ENCODE measurements around the gene WDFY2. TPM values are rescaled to one million over a fixed set of nuclear protein-coding genes. Genes with fewer than 3 reads are reported as not detected.
A peak's percentile ranks its signal among the peaks of the same experiment; 100 is the strongest.

The WDFY2 gene
- total and polyA plus RNA-seq, 2 of the 13 experiments (the other 11 are each of a cell fraction or from before 2014, with no cell fraction given), result 22.6 to 27.0 TPM

DNA sequence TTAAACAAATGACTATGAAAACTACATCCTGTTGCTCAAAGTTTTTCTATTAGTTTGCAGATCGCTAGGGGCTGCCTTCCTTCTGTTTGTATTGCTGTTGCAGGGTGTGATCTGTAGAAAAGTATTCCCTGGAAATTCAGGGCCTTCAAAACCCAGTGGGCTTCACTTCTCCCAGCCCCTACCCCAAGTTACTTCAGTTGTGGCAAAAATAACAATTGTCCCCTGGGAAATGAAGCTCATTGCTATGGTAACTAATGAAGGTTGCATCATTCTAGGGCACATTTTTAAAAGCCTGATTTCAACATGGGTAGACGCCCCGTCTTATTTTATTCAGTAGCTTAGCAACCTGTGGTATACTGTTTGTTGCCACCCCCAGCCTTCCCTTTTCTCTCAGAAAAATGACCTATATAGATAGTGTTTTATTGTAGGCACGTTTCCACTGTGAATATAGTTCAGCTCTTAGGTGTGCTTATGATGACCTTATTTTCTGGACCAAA lies 60.9 kb downstream of the WDFY2 start:
- DNase-seq (ENCODE audit: low spot score) (no peak), FAIRE-seq (no peak), ATAC-seq (peak; percentile 25)
- Histone ChIP-seq H3K9ac (ENCODE audit: insufficient read depth, low read depth, low read length) (no peak overlapping the region), H3K79me2 (ENCODE audit: insufficient read depth, low read length) (peaks cover 80% of the 10 kb centered on the region), H4K20me1 (ENCODE audit: insufficient read depth, low read length) (no peaks in the 10 kb centered on the region), H3K27me3 (ENCODE audit: control insufficient read depth in 1 of 2, insufficient read depth in 2 of 2, low read length in 2 of 2) (no peaks in the 10 kb centered on the region; a peak in 1 of 5 replicates), H3K27ac (ENCODE audit: extremely low read length, insufficient read depth, low read length) (peak overlapping the region; percentile 65), H3K4me1 (ENCODE audit: insufficient read depth, low read length) (peaks cover 58% of the 10 kb centered on the region), H2AFZ (ENCODE audit: low read length) (no peak overlapping the region), H3K4me3 (replicated peaks in 1 of 3; ENCODE audit: insufficient read depth in 1 of 3, low read depth in 2 of 3, low read length in 3 of 3) (no peak overlapping the region), H3K9me3 (ENCODE audit: low read length) (no peaks in the 10 kb centered on the region), H3K4me2 (ENCODE audit: low read depth, low read length) (no peak overlapping the region), H3K36me3 (replicated peaks in 1 of 2; ENCODE audit: control insufficient read depth in 1 of 2, insufficient read depth in 2 of 2, low read length in 2 of 2) (peaks cover 0 to 4% of the 10 kb centered on the region in 2 experiments; a peak in 1 of 5 replicates)
- in situ Hi-C loops (cut with HindIII; ENCODE audit: extremely low pct_ligation_motif_present, low pct_unique_long_range_greater_than_20kb) (no loop called here), intact Hi-C loops (cut with micrococcal nuclease; ENCODE audit: unreplicated experiment) (no loop called here)
- POLR2A ChIA-PET, result no interaction called here
- CTCF ChIA-PET (ENCODE audit: low intra/inter-chr PET ratio, low total read pairs), result no interaction called here
- no TSS peak for BruUV-seq (replicated peaks)
- 80% methylated on average over 4 of the region's 4 CpGs for WGBS (ENCODE audit: low lambda C conversion rate)
- no peak for TF ChIP-seq ZSCAN20 (CRISPR knock-in tag; IDR thresholded peaks at IDR 0.05; ENCODE audit: borderline replicate concordance)
- no peak for TF ChIP-seq ZNF432 (CRISPR knock-in tag; IDR thresholded peaks at IDR 0.05; ENCODE audit: borderline replicate concordance)
- TF ChIP-seq, protein P1, sequence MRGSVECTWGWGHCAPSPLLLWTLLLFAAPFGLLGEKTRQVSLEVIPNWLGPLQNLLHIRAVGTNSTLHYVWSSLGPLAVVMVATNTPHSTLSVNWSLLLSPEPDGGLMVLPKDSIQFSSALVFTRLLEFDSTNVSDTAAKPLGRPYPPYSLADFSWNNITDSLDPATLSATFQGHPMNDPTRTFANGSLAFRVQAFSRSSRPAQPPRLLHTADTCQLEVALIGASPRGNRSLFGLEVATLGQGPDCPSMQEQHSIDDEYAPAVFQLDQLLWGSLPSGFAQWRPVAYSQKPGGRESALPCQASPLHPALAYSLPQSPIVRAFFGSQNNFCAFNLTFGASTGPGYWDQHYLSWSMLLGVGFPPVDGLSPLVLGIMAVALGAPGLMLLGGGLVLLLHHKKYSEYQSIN (CRISPR knock-in tag; IDR thresholded peaks at IDR 0.05; ENCODE audit: borderline replicate concordance), result no peak
- TF ChIP-seq HNF4A (CRISPR knock-in tag; IDR thresholded peaks at IDR 0.05), result no peak
- TF ChIP-seq ZNF577 (CRISPR knock-in tag; IDR thresholded peaks at IDR 0.05; ENCODE audit: borderline replicate concordance, low read depth), result no peak
- peak; percentile 73 for TF ChIP-seq CEBPB (IDR thresholded peaks at IDR 0.05; ENCODE audit: borderline replicate concordance, low read depth, low read length)
- TF ChIP-seq CENPT (CRISPR knock-in tag; IDR thresholded peaks at IDR 0.05; ENCODE audit: low read depth), result no peak
- TF ChIP-seq ZNF678 (CRISPR knock-in tag; IDR thresholded peaks at IDR 0.05), result no peak
- TF ChIP-seq ATF7 (IDR thresholded peaks at IDR 0.05), result no peak
- no peak for TF ChIP-seq ATF7 (CRISPR knock-in tag; IDR thresholded peaks at IDR 0.05)
- no peak for TF ChIP-seq ZNF737 (CRISPR knock-in tag; IDR thresholded peaks at IDR 0.05; ENCODE audit: borderline replicate concordance)
- no peak for TF ChIP-seq CREBL2 (CRISPR knock-in tag; IDR thresholded peaks at IDR 0.05; ENCODE audit: borderline replicate concordance)
- TF ChIP-seq ZHX2 (IDR thresholded peaks at IDR 0.05; ENCODE audit: low read depth), result no peak
- no peak for TF ChIP-seq ZHX2 (CRISPR knock-in tag; IDR thresholded peaks at IDR 0.05; ENCODE audit: borderline replicate concordance)
- TF ChIP-seq GABPA (IDR thresholded peaks at IDR 0.05; ENCODE audit: low read depth, low read length), result no peak
- no peak for TF ChIP-seq GABPA (CRISPR knock-in tag; IDR thresholded peaks at IDR 0.05; ENCODE audit: low read depth)
- TF ChIP-seq PHF20 (CRISPR knock-in tag; IDR thresholded peaks at IDR 0.05), result no peak
- TF ChIP-seq TBP (CRISPR knock-in tag; IDR thresholded peaks at IDR 0.05), result no peak
- no peak for TF ChIP-seq MAFG (CRISPR knock-in tag; IDR thresholded peaks at IDR 0.05)
- TF ChIP-seq PPARG (CRISPR knock-in tag; conservative IDR thresholded peaks at IDR 0.05), result no peak
- no peak for TF ChIP-seq NPAS2 (CRISPR knock-in tag; IDR thresholded peaks at IDR 0.05; ENCODE audit: borderline replicate concordance)

All from HepG2 (cell line).